Caco-2 (cell line): ENCODE results near the gene IQCK. TPM values are rescaled to one million over a fixed set of nuclear protein-coding genes. Genes with fewer than 3 reads are reported as not detected.

Source experiments
- BruUV-seq: library from RNA; stranded (reverse); fragments of 400-500 nt; replicated peaks from 2 replicates; lab custom pipeline; 2021; lab: Mats Ljungman, UMichigan
- CTCF ChIA-PET: fragments of 300-600 bp; sonication (Branson Sonifier 250); formaldehyde crosslinking; loops from one replicate; lab custom pipeline; 2022; ENCODE audit warnings: antibody characterized with exemption; lab: Charles Lee
- POLR2A ChIA-PET: fragments of 300-600 bp; sonication (Branson Sonifier 250); formaldehyde crosslinking; loops from one replicate; lab custom pipeline; 2022; ENCODE audit warnings: antibody characterized with exemption; lab: Charles Lee
- DNase-seq, 2 experiments: peaks; one replicate each; pipeline versions ENCODE4 v3.0.0 to v3.0.0-alpha.2; 2020 to 2022
- H3K27me3 ChIP-seq: replicated peaks from 2 replicates; pipeline ENCODE4 v1.6.0; 2011; ENCODE audit warnings: low read length; ENCODE audit not compliant: control insufficient read depth, insufficient read depth
- H3K36me3 ChIP-seq: 2 replicates; pipeline ENCODE4 v1.5.1; 2011; ENCODE audit warnings: low read length; ENCODE audit not compliant: control insufficient read depth, insufficient read depth
- H3K4me1 ChIP-seq: fragments of 250-450 bp; sonication (Bioruptor Pico); 2 replicates; pipeline ENCODE4 v1.5.1; 2020; ENCODE audit warnings: mild to moderate bottlenecking
- H3K4me3 ChIP-seq: 2 replicates; pipeline ENCODE4 v1.5.1; 2011; ENCODE audit warnings: low read depth, mild to moderate bottlenecking, control low read depth, low read length
- H3K9me3 ChIP-seq: fragments of 250-450 bp; sonication (Bioruptor Pico); 2 replicates; pipeline ENCODE4 v1.5.1; 2020; ENCODE audit warnings: mild to moderate bottlenecking, moderate library complexity
- H3K27ac Mint-ChIP-seq: one replicate; pipeline ENCODE4 v1.8.0; 2022; ENCODE audit warnings: mixed read lengths; ENCODE audit not compliant: unreplicated experiment
- H3K27me3 Mint-ChIP-seq: one replicate; pipeline ENCODE4 v1.8.0; 2022; ENCODE audit warnings: mixed read lengths; ENCODE audit not compliant: insufficient read depth, unreplicated experiment
- H3K36me3 Mint-ChIP-seq: one replicate; pipeline ENCODE4 v1.8.0; 2022; ENCODE audit warnings: mild to moderate bottlenecking, mixed read lengths; ENCODE audit not compliant: insufficient read depth, unreplicated experiment
- H3K4me1 Mint-ChIP-seq: one replicate; pipeline ENCODE4 v1.8.0; 2022; ENCODE audit warnings: low read depth, mixed read lengths; ENCODE audit not compliant: unreplicated experiment
- H3K4me3 Mint-ChIP-seq: one replicate; pipeline ENCODE4 v1.8.0; 2022; ENCODE audit warnings: mild to moderate bottlenecking, moderate library complexity, mixed read lengths; ENCODE audit not compliant: unreplicated experiment
- H3K9me3 Mint-ChIP-seq: one replicate; pipeline ENCODE4 v1.8.0; 2022; ENCODE audit warnings: mixed read lengths; ENCODE audit not compliant: unreplicated experiment
- intact Hi-C: fragments of 100-400 bp; cut with micrococcal nuclease; formaldehyde crosslinking; loops from one replicate; pipeline ENCODE4 v1.10.0; 2022; ENCODE audit not compliant: unreplicated experiment
- total RNA-seq: library from RNA; stranded (reverse); gene quantifications from 2 replicates; pipeline ENCODE4 v1.2.3, GENCODE V29; 2022
- TF ChIP-seq, protein P1 (sequence below), 2 experiments: fragments of 200-600 bp in 1 of 2; IDR thresholded peaks; 1 replicate in 1 of 2; 2 replicates in 1 of 2; pipeline versions ENCODE4 v1.5.1 to v1.8.0; 2011 to 2022; ENCODE audit warnings: antibody characterized with exemption in 1 of 2, control low read depth in 1 of 2, inconsistent platforms in 1 of 2, low read depth in 1 of 2, low read length in 1 of 2, mild to moderate bottlenecking in 1 of 2, moderate library complexity in 1 of 2; ENCODE audit not compliant: insufficient read depth in 1 of 2, severe bottlenecking in 1 of 2, unreplicated experiment in 1 of 2

Gene IQCK
- total RNA-seq, 1 experiment from 2014 or later: 2.0 TPM

DNA sequence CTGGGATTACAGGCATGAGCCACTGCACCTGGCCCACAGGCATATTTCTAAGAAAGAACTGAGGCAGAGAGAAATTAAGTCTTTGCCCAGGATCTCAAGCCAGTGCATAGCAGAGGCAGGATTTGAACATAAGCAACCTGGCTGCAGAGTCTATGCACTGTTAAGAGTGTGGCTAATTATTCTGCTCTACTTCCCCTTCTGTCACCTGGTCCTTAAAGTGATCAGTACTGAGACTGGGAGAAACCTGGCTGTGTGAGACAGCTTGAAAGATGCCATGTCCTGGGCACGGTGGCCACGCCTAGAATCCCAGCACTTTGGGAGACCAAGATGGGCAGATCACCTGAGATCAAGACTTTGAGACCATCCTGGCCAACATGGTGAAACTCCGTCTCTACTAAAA, 58.1 kb downstream of the IQCK start:
- H3K36me3 ChIP-seq: no peaks in the 10 kb centered on the region
- Mint-ChIP-seq H3K27ac (no peak overlapping the region), H3K27me3 (no peaks in the 10 kb centered on the region), H3K4me3 (no peak overlapping the region), H3K36me3 (no peaks in the 10 kb centered on the region), H3K9me3 (no peaks in the 10 kb centered on the region), H3K4me1 (no peaks in the 10 kb centered on the region)
- no peak overlapping the region for H3K4me3 ChIP-seq
- intact Hi-C loops: no loop called here
- BruUV-seq: no TSS peak
- H3K9me3 ChIP-seq: no peaks in the 10 kb centered on the region
- no peaks in the 10 kb centered on the region for H3K27me3 ChIP-seq
- TF ChIP-seq, protein P1, sequence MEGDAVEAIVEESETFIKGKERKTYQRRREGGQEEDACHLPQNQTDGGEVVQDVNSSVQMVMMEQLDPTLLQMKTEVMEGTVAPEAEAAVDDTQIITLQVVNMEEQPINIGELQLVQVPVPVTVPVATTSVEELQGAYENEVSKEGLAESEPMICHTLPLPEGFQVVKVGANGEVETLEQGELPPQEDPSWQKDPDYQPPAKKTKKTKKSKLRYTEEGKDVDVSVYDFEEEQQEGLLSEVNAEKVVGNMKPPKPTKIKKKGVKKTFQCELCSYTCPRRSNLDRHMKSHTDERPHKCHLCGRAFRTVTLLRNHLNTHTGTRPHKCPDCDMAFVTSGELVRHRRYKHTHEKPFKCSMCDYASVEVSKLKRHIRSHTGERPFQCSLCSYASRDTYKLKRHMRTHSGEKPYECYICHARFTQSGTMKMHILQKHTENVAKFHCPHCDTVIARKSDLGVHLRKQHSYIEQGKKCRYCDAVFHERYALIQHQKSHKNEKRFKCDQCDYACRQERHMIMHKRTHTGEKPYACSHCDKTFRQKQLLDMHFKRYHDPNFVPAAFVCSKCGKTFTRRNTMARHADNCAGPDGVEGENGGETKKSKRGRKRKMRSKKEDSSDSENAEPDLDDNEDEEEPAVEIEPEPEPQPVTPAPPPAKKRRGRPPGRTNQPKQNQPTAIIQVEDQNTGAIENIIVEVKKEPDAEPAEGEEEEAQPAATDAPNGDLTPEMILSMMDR (IDR thresholded peaks at IDR 0.05; ENCODE audit: insufficient read depth in 1 of 2, low read depth in 1 of 2, low read length in 1 of 2, severe bottlenecking in 1 of 2, unreplicated experiment in 1 of 2): no peak
- no peaks in the 10 kb centered on the region for H3K4me1 ChIP-seq
- DNase-seq: no peak
- ChIA-PET POLR2A (no interaction called here), CTCF (no interaction called here)

- no peaks in the 10 kb centered on the region for H3K36me3 Mint-ChIP-seq
- intact Hi-C loops: no loop called here
- BruUV-seq: no TSS peak
- H3K4me1 Mint-ChIP-seq: no peaks in the 10 kb centered on the region
- H3K36me3 ChIP-seq: no peaks in the 10 kb centered on the region
- no peak overlapping the region for H3K4me3 ChIP-seq
- no peak for DNase-seq
- H3K4me3 Mint-ChIP-seq: no peak overlapping the region
- H3K27ac Mint-ChIP-seq: no peak overlapping the region
- H3K27me3 ChIP-seq: no peaks in the 10 kb centered on the region
- no peaks in the 10 kb centered on the region for H3K9me3 Mint-ChIP-seq
- H3K4me1 ChIP-seq: no peaks in the 10 kb centered on the region
- TF ChIP-seq, protein P1 (IDR thresholded peaks at IDR 0.05; ENCODE audit: insufficient read depth in 1 of 2, low read depth in 1 of 2, low read length in 1 of 2, severe bottlenecking in 1 of 2, unreplicated experiment in 1 of 2): no peak
- no peaks in the 10 kb centered on the region for H3K27me3 Mint-ChIP-seq
- ChIA-PET POLR2A (no interaction called here), CTCF (no interaction called here)
- no peaks in the 10 kb centered on the region for H3K9me3 ChIP-seq
Measured at GRCh38 chr16:19776565-19776964, 58.5 kb downstream of the IQCK start.

DNA sequence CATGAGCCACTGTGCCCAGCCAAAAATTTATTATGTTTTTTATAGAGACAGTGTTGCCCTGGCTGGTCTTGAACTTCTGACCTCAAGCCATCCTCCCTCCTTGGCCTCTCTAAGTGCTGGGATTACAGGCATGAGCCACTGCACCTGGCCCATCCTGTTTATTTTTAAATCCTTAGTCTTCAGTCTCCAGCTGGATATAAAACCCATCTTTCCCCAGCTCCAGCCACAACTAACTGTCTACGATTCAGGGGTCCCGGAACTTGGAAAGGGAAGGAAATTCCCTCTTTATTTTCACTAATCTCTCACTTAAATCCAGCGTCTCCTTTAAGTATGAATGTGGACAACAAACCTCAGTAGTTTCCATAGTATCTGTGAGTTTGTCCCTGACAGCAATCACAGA, 62.2 kb downstream of the IQCK start:
- TF ChIP-seq, protein P1 (IDR thresholded peaks at IDR 0.05; ENCODE audit: insufficient read depth in 1 of 2, low read depth in 1 of 2, low read length in 1 of 2, severe bottlenecking in 1 of 2, unreplicated experiment in 1 of 2): no peak
- intact Hi-C loops: no loop called here
- Histone ChIP-seq H3K36me3 (no peaks in the 10 kb centered on the region), H3K27me3 (no peaks in the 10 kb centered on the region), H3K4me3 (no peak overlapping the region), H3K9me3 (no peaks in the 10 kb centered on the region), H3K4me1 (peaks cover 8% of the 10 kb centered on the region)
- CTCF ChIA-PET: no interaction called here
- BruUV-seq: no TSS peak
- Mint-ChIP-seq H3K27me3 (no peaks in the 10 kb centered on the region), H3K4me3 (no peak overlapping the region), H3K9me3 (no peaks in the 10 kb centered on the region), H3K36me3 (no peaks in the 10 kb centered on the region), H3K4me1 (no peaks in the 10 kb centered on the region), H3K27ac (no peak overlapping the region)
- DNase-seq: no peak
- POLR2A ChIA-PET: no interaction called here
